Upper lobe of right lung (tissue), 1 donor: Measurements from ENCODE around the gene EGFL7. TPM values are rescaled to one million over a fixed set of nuclear protein-coding genes. Genes with fewer than 3 reads are reported as not detected.

ENCODE experiments used
- ATAC-seq: fragments of 200-7000 bp; cut with Tn5 transposase; one replicate; pipeline ENCODE4 v1.9.1; 2020; ENCODE audit warnings: mild to moderate bottlenecking, moderate library complexity
- DNase-seq: peaks from one replicate; pipeline ENCODE4 v3.0.0-alpha.2; 2020
- H3K27ac ChIP-seq: fragments of 200-600 bp; one replicate; pipeline ENCODE4 v1.8.0; 2022
- H3K27me3 ChIP-seq: fragments of 200-600 bp; one replicate; pipeline ENCODE4 v1.8.0; 2022; ENCODE audit warnings: mild to moderate bottlenecking
- H3K36me3 ChIP-seq: fragments of 200-600 bp; one replicate; pipeline ENCODE4 v1.8.0; 2022
- H3K4me1 ChIP-seq: fragments of 200-600 bp; one replicate; pipeline ENCODE4 v1.8.0; 2022
- H3K4me3 ChIP-seq: fragments of 200-600 bp; one replicate; pipeline ENCODE4 v1.8.0; 2022; ENCODE audit warnings: mild to moderate bottlenecking
- H3K9me3 ChIP-seq: fragments of 200-600 bp; one replicate; pipeline ENCODE4 v1.8.0; 2022
- intact Hi-C: fragments of 100-400 bp; cut with DNase I; formaldehyde crosslinking; loops from one replicate; pipeline ENCODE4 v1.11.0; 2022
- long read RNA-seq: library from polyadenylated mRNA; unstranded; transcript quantifications from one replicate; pipeline ENCODE4 v2.0.0, GENCODE V29; 2021
- total RNA-seq: library from RNA; stranded (reverse); fragmentation: NEBNext Ultra II Directional; extraction: Animal tissue kit (Norgen Biotek cat#: 25700); gene quantifications from one replicate; pipeline ENCODE4 v1.2.1, GENCODE V29; 2021
- TF ChIP-seq, protein P1 (sequence below): fragments of 200-600 bp; IDR thresholded peaks from one replicate; pipeline ENCODE4 v1.8.0; 2022; ENCODE audit warnings: antibody characterized with exemption
- donor health status: DM: no; HTN: yes; CAD: no; lungs with severe emphysema.

Gene EGFL7
- total RNA-seq, result 302 TPM
- long read RNA-seq, transcript EGFL7-202 (9 exons, 1,282 nt), result minor isoform, 19 of 509 reads
- long read RNA-seq, transcript EGFL7-204 (10 exons, 1,529 nt), result major isoform, 129 of 509 reads
- long read RNA-seq, partial matches to known transcripts, result 147 of 509 reads
- long read RNA-seq, other reads (novel, unspliced or antisense), result 210 of 509 reads

DNA sequence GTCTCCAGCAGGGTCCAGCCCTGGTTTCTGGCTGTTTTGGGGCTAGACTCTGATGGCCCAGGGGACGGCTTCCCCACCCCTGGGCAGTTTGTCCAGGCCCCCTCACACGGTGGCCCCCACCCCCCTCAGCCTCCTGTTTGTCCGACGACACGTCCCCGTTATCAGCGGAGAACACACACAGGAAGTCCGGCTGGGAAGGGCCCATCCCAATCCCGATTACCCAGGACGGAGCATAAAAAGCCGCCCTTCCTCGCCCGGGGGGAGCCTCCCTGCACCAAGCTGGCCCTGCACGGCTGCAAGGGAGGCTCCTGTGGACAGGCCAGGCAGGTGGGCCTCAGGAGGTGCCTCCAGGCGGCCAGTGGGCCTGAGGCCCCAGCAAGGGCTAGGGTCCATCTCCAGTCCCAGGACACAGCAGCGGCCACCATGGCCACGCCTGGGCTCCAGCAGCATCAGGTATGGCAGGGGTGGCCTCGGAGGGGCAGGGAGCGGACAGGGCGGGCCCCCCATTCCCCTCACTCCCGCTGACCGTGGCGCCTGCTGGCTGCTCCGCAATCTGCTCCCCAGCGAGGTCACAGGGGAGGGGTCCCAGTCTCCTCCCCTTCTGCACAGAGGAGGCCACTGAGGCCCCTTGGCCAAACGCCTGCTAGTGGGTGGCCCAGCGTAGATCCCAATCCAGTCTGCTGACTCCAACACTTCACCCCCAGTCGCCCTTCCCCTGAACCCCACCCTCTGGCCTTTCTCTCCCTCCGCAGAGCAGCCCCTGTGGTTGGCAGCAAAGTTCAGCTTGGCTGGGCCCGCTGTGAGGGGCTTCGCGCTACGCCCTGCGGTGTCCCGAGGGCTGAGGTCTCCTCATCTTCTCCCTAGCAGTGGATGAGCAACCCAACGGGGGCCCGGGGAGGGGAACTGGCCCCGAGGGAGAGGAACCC lies at the start of gene EGFL7:
Gene EGFL7, plus strand, starts transcription at position 261 of the 926 bp plus-strand sequence. CDS start 5,367 bp downstream, outside the sequence.
- DNase-seq, result no peak
- TF ChIP-seq, protein P1, sequence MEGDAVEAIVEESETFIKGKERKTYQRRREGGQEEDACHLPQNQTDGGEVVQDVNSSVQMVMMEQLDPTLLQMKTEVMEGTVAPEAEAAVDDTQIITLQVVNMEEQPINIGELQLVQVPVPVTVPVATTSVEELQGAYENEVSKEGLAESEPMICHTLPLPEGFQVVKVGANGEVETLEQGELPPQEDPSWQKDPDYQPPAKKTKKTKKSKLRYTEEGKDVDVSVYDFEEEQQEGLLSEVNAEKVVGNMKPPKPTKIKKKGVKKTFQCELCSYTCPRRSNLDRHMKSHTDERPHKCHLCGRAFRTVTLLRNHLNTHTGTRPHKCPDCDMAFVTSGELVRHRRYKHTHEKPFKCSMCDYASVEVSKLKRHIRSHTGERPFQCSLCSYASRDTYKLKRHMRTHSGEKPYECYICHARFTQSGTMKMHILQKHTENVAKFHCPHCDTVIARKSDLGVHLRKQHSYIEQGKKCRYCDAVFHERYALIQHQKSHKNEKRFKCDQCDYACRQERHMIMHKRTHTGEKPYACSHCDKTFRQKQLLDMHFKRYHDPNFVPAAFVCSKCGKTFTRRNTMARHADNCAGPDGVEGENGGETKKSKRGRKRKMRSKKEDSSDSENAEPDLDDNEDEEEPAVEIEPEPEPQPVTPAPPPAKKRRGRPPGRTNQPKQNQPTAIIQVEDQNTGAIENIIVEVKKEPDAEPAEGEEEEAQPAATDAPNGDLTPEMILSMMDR, result no peak
- Histone ChIP-seq H3K4me3 (peak within 1 kb of the TSS; percentile 52), H3K27ac (peak within 1 kb of the TSS; percentile 91), H3K36me3 (peaks cover 10% of the 10 kb centered on the region), H3K27me3 (peaks cover 34% of the 10 kb centered on the region), H3K9me3 (no peaks in the 10 kb centered on the region), H3K4me1 (peaks cover 4% of the 10 kb centered on the region)
- peak; percentile 22 for ATAC-seq
- intact Hi-C loops, result no loop called here

DNA sequence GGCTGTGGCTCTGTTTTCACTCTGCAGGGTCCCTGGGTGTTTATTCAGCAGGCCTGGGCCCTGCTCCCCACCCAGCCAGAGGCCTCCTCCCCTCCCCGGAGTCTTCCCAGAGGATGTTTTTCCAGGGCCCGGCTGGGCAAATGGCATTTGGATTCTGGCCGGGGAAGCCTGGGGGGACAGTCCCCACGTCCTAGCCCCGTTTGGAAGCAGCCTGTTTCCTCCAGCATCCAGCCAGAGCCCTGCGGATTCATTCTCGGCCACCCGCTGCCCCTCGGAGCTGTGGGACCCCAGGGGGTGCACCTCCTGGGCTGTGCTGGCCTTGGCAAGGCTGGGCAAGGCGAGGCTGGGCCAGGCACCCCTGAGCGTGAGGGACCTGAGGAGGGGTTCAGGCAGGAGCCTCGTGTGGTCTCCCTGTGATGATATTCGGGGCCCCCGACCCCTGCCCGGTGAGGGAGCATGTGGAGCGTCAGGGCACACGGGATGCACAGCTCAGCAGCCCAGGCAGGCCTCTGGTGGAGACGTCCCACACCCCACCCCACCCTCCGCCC lies 48.8 kb upstream of the EGFL7 start:
- Histone ChIP-seq H3K4me3 (no peak overlapping the region), H3K9me3 (no peaks in the 10 kb centered on the region), H3K36me3 (no peaks in the 10 kb centered on the region), H3K27ac (peak overlapping the region; percentile 60), H3K27me3 (no peaks in the 10 kb centered on the region), H3K4me1 (peaks cover 21% of the 10 kb centered on the region)
- intact Hi-C loops, result no loop called here
- TF ChIP-seq, protein P1, result no peak
- DNase-seq (no peak), ATAC-seq (no peak)

DNA sequence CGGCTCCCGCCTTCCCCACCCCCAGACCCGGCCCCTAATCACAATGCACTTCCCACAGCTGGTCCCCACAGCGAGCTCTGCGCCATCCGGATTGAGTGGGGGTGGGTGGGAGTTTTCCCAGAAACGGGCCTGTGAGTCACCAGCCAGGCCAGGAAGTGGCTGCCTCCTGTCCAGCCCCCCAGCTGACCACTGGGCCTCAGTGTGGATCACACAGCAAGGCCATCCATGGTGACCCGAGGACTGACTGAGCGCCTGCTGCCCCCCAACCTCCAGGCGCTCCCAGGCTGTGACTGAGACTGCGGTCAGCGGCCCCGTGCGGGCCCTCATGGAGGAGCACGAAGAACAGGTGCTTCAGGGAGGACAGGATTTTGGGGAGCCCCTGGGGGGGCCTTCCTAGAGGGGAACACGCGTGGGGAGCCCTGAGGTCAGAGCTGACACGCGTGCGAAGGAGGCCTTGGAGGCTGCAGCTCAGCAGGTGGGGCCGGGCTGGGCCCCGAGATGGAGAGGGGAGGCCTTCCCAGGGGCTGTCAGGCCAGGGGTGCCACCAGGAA lies 48.3 kb upstream of the EGFL7 start:
- H3K27ac ChIP-seq, result peak overlapping the region; percentile 60
- H3K27me3 ChIP-seq, result no peaks in the 10 kb centered on the region
- intact Hi-C loops, result no loop called here
- H3K4me3 ChIP-seq, result no peak overlapping the region
- H3K4me1 ChIP-seq, result peaks cover 26% of the 10 kb centered on the region
- peak; percentile 25 for ATAC-seq
- DNase-seq, result no peak
- no peaks in the 10 kb centered on the region for H3K9me3 ChIP-seq
- TF ChIP-seq, protein P1, result no peak
- no peaks in the 10 kb centered on the region for H3K36me3 ChIP-seq

DNA sequence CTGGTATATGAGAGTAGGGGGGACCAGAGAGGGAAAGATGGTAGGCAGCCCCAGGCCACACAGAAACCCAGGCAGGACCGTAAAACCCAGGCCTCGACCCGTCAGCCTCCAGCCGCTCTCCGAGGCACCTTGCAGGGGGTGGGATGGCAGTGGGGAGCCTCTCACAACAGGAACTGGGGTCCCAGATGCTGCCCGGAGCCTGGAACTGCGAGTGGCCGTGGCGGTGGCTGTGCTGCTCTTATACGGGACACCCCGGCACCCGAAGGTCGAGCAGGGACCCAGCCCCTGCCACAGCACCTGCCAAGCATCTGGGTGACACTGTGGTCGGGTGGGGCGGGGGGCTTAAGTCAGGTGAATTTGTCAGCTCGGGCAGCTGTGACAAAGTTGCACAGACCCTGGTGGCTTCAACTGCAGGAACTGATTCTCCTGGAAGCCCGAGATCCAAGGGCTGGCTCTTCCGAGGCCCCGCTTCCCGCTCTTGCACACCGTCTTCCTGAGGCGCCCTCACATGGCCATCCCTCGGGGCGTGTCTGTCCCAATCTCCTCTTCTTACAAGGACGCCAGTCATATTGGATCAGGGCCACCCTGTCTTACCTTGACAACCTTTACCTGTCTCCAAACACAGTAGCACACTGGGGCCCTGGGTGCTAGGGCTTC lies 47.6 kb upstream of the EGFL7 start:
- DNase-seq (peak; percentile 68), ATAC-seq (no peak)
- intact Hi-C loops, result no loop called here
- H3K9me3 ChIP-seq, result no peaks in the 10 kb centered on the region
- TF ChIP-seq, protein P1, result no peak
- peaks cover 32% of the 10 kb centered on the region for H3K4me1 ChIP-seq
- H3K27me3 ChIP-seq, result no peaks in the 10 kb centered on the region
- H3K27ac ChIP-seq, result peak overlapping the region; percentile 42
- no peaks in the 10 kb centered on the region for H3K36me3 ChIP-seq
- H3K4me3 ChIP-seq, result no peak overlapping the region

DNA sequence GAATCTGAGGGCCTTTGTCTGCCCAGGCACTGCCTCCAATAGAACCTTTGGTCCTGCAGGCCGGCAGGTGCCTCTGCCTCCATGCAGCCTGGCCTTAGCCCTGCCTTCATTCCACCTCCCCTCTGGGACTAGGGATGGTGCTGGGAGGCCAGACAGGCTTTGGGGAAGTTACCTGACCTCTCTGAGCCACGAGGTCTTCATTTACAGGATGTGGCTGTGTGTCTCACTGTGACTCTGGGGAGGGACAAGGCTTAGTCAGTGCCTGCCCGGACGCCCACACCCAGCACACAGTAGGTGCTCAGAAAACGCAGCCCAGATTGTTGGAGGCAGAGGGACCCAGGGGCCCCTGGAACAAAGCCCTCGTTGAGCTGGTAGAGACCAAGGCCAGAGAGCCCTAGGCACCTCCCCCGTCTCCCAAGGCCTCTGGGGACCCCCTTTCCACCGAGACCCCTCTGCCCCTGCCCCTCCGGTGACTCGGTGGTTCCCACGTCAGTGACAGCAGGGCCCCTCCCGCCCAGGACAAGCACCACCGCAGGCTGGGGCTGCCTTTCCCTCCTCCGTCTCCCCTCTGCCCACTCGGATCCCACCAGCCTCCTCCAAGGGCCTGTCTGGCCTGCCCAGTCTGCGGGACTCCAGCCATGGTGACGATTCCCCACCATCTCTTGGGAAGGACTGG lies 46.9 kb upstream of the EGFL7 start:
- intact Hi-C loops, result no loop called here
- H3K36me3 ChIP-seq, result no peaks in the 10 kb centered on the region
- H3K9me3 ChIP-seq, result no peaks in the 10 kb centered on the region
- H3K27me3 ChIP-seq, result no peaks in the 10 kb centered on the region
- TF ChIP-seq, protein P1, result no peak
- DNase-seq, result no peak
- H3K4me1 ChIP-seq, result peaks cover 38% of the 10 kb centered on the region
- no peak overlapping the region for H3K27ac ChIP-seq
- no peak overlapping the region for H3K4me3 ChIP-seq
- ATAC-seq, result peak; percentile 5
